ENCODE measurements around the gene IZUMO4. TPM values are rescaled to one million over a fixed set of nuclear protein-coding genes. Genes with fewer than 3 reads are reported as not detected.

IZUMO4 gene
- total and polyA plus RNA-seq, 4 donors = 1.2 to 1.4 (median 1.2) TPM

- TF ChIP-seq HNF4G (IDR thresholded peaks at IDR 0.05) (no peak), ZBTB33 (IDR thresholded peaks at IDR 0.05) (no peak), GABPA (IDR thresholded peaks at IDR 0.05 in 1 of 2, conservative IDR thresholded peaks at IDR 0.05 in 1 of 2) (no peak), FOXA1 (IDR thresholded peaks at IDR 0.05) (no peak)
- peaks cover 52 to 98% (median 66%) of the 10 kb centered on the region in 4 donors for H3K36me3 ChIP-seq (ENCODE audit: control insufficient read depth in 4 of 4, insufficient read depth in 3 of 4, low read depth in 1 of 4, low read length in 3 of 4)
- H3K9ac ChIP-seq (ENCODE audit: low read depth in 1 of 2, low read length in 2 of 2) = no peak overlapping the region
- H3K4me1 ChIP-seq (ENCODE audit: control insufficient read depth in 4 of 4, insufficient read depth in 4 of 4, low read length in 3 of 4) = no peaks in the 10 kb centered on the region
- H3K27me3 ChIP-seq (ENCODE audit: control insufficient read depth in 4 of 4, insufficient read depth in 4 of 4, low read length in 3 of 4) = no peaks in the 10 kb centered on the region
- WGBS = 84% methylated on average over 23 of the region's 23 CpGs
- H3K4me3 ChIP-seq (ENCODE audit: low read depth in 1 of 3, low read length in 3 of 3) = no peak overlapping the region
- no peak for DNase-seq (ENCODE audit: low spot score)
- no peak overlapping the region for H3K27ac ChIP-seq (ENCODE audit: low read depth in 1 of 2, low read length in 2 of 2)
- no peaks in the 10 kb centered on the region for H3K9me3 ChIP-seq (ENCODE audit: control insufficient read depth in 4 of 4, low read length in 3 of 4)
These were observed 16.0 kb downstream of the IZUMO4 start for GRCh38 chr19:2112516-2113320.

- Histone ChIP-seq H3K9me3 (ENCODE audit: control insufficient read depth in 4 of 4, low read length in 3 of 4) (no peaks in the 10 kb centered on the region), H3K9ac (ENCODE audit: low read depth in 1 of 2, low read length in 2 of 2) (no peak overlapping the region), H3K27ac (ENCODE audit: low read depth in 1 of 2, low read length in 2 of 2) (no peak overlapping the region), H3K27me3 (ENCODE audit: control insufficient read depth in 4 of 4, insufficient read depth in 4 of 4, low read length in 3 of 4) (no peaks in the 10 kb centered on the region), H3K4me1 (ENCODE audit: control insufficient read depth in 4 of 4, insufficient read depth in 4 of 4, low read length in 3 of 4) (no peaks in the 10 kb centered on the region), H3K36me3 (ENCODE audit: control insufficient read depth in 4 of 4, insufficient read depth in 3 of 4, low read depth in 1 of 4, low read length in 3 of 4) (peaks cover 53 to 98% (median 69%) of the 10 kb centered on the region in 4 donors), H3K4me3 (ENCODE audit: low read depth in 1 of 3, low read length in 3 of 3) (no peak overlapping the region)
- 93% methylated on average over 24 of the region's 24 CpGs for WGBS
- TF ChIP-seq HNF4A (conservative IDR thresholded peaks at IDR 0.05) (no peak), ATF3 (IDR thresholded peaks at IDR 0.05) (no peak), REST (IDR thresholded peaks at IDR 0.05) (no peak), FOXA1 (IDR thresholded peaks at IDR 0.05) (no peak), TAF1 (conservative IDR thresholded peaks at IDR 0.05) (no peak), EGR1 (IDR thresholded peaks at IDR 0.05; ENCODE audit: low read depth in 2 of 2) (no peak), FOXA2 (IDR thresholded peaks at IDR 0.05) (no peak), GABPA (IDR thresholded peaks at IDR 0.05 in 1 of 2, conservative IDR thresholded peaks at IDR 0.05 in 1 of 2) (no peak), HNF4G (IDR thresholded peaks at IDR 0.05) (no peak), RAD21 (IDR thresholded peaks at IDR 0.05) (no peak), YY1 (IDR thresholded peaks at IDR 0.05) (no peak)
- DNase-seq (ENCODE audit: low spot score) = no peak
These were observed 16.9 kb downstream of the IZUMO4 start for GRCh38 chr19:2113439-2114211.

Data from liver (tissue), 9 donors.